ENCODE results near the gene PYDC1.
"Not testable (repeated sequence)": the region's sequence is repeated elsewhere in the genome, so short reads cannot be mapped to it uniquely, and the experiment has no call there.

The PYDC1 gene

GRCh38 chr16:31216422-31217135 lies at the start of gene PYDC1:
TSS of gene PYDC1 (minus strand) at chr16:31217135. CDS start at chr16:31217028, 107 bp downstream.
- DNase-seq (ENCODE audit: low read depth), result no peak

- peak; percentile 50 for DNase-seq (ENCODE audit: low read depth)
Observed at GRCh38 chr16:31265329-31266245, 48.7 kb upstream of the PYDC1 start.

- DNase-seq (ENCODE audit: low read depth), result no peak
Observed at GRCh38 chr16:31262084-31262483, 45.1 kb upstream of the PYDC1 start.

- DNase-seq (ENCODE audit: low read depth), result no peak
Observed at GRCh38 chr16:31260136-31260931, 43.4 kb upstream of the PYDC1 start.

- no peak for DNase-seq (ENCODE audit: low read depth)
Observed at GRCh38 chr16:31258366-31258765, 41.4 kb upstream of the PYDC1 start.

- DNase-seq (ENCODE audit: low read depth), result no peak
Observed at GRCh38 chr16:31256466-31256865, 39.5 kb upstream of the PYDC1 start.

GRCh38 chr16:31253642-31254045 lies 36.7 kb upstream of the PYDC1 start:
- DNase-seq (ENCODE audit: low read depth), result no peak

GRCh38 chr16:31251435-31251834 lies 34.5 kb upstream of the PYDC1 start:
- no peak for DNase-seq (ENCODE audit: low read depth)

GRCh38 chr16:31250782-31251384 lies 33.9 kb upstream of the PYDC1 start:
- DNase-seq (ENCODE audit: low read depth), result no peak

GRCh38 chr16:31248344-31248743 lies 31.4 kb upstream of the PYDC1 start:
- no peak for DNase-seq (ENCODE audit: low read depth)

GRCh38 chr16:31246296-31246695 lies 29.4 kb upstream of the PYDC1 start:
- DNase-seq (ENCODE audit: low read depth), result no peak

- DNase-seq (ENCODE audit: low read depth), result not testable (repeated sequence)
Observed at GRCh38 chr16:31245598-31245997, 28.7 kb upstream of the PYDC1 start.

- DNase-seq (ENCODE audit: low read depth), result no peak
Observed at GRCh38 chr16:31243734-31244670, 27.1 kb upstream of the PYDC1 start.

GRCh38 chr16:31242206-31242605 lies 25.3 kb upstream of the PYDC1 start:
- no peak for DNase-seq (ENCODE audit: low read depth)

- no peak for DNase-seq (ENCODE audit: low read depth)
Observed at GRCh38 chr16:31238041-31238440, 21.1 kb upstream of the PYDC1 start.

GRCh38 chr16:31229501-31229900 lies 12.6 kb upstream of the PYDC1 start:
- no peak for DNase-seq (ENCODE audit: low read depth)

GRCh38 chr16:31228206-31228605 lies 11.3 kb upstream of the PYDC1 start:
- DNase-seq (ENCODE audit: low read depth), result no peak

GRCh38 chr16:31225193-31225592 lies 8.3 kb upstream of the PYDC1 start:
- no peak for DNase-seq (ENCODE audit: low read depth)

- no peak for DNase-seq (ENCODE audit: low read depth)
Observed at GRCh38 chr16:31224092-31224955, 7.4 kb upstream of the PYDC1 start.

- no peak for DNase-seq (ENCODE audit: low read depth)
Observed at GRCh38 chr16:31223044-31223443, 6.1 kb upstream of the PYDC1 start.

All from stimulated activated CD8-positive, alpha-beta memory T cell treated with anti-CD3 and anti-CD28 coated beads, Interleukin-7, amount 100 ng/mL, for 24 hours (primary cell).